SK-N-MC (cell line): Measurements from ENCODE around the gene AARS2.
"Not testable (repeated sequence)": the region's sequence is repeated elsewhere in the genome, so short reads cannot be mapped to it uniquely, and the experiment has no call there.

ENCODE experiments used
- EZH2 ChIP-seq: fragments of 200-600 bp; sonication (generic); IDR thresholded peaks from one replicate; pipeline ENCODE4 v1.6.1; 2017; ENCODE audit warnings: antibody characterized with exemption
- FOXP2 ChIP-seq: optimal IDR thresholded peaks from 2 replicates; pipeline ENCODE3; 2011; ENCODE audit warnings: mild to moderate bottlenecking, moderate library complexity; ENCODE audit not compliant: insufficient read depth; ENCODE audit errors: extremely low read length, control extremely low read depth
- POLR2AphosphoS5 ChIP-seq: IDR thresholded peaks from 2 replicates; pipeline ENCODE4 v1.6.1; 2012; ENCODE audit warnings: mild to moderate bottlenecking, low read depth, low read length, borderline replicate concordance

GRCh38 chr6:44314657-44315056, 1.5 kb upstream of the AARS2 start:
- not testable (repeated sequence) for TF ChIP-seq EZH2, POLR2AphosphoS5, FOXP2
